Stimulated activated CD4-positive, alpha-beta T cell treated with anti-CD3 and anti-CD28 coated beads, Interleukin-4, amount 100 ng/mL, for 1 hour (primary cell): ENCODE results near the gene NUP210.
"Not testable (repeated sequence)": the region's sequence is repeated elsewhere in the genome, so short reads cannot be mapped to it uniquely, and the experiment has no call there.

Experiments used
- DNase-seq: peaks from one replicate; pipeline ENCODE4 v3.0.0-alpha.2; 2020

Gene NUP210

GRCh38 chr3:13428678-13429077 lies 8.6 kb upstream of the NUP210 start:
- DNase-seq, result not testable (repeated sequence)

DNA sequence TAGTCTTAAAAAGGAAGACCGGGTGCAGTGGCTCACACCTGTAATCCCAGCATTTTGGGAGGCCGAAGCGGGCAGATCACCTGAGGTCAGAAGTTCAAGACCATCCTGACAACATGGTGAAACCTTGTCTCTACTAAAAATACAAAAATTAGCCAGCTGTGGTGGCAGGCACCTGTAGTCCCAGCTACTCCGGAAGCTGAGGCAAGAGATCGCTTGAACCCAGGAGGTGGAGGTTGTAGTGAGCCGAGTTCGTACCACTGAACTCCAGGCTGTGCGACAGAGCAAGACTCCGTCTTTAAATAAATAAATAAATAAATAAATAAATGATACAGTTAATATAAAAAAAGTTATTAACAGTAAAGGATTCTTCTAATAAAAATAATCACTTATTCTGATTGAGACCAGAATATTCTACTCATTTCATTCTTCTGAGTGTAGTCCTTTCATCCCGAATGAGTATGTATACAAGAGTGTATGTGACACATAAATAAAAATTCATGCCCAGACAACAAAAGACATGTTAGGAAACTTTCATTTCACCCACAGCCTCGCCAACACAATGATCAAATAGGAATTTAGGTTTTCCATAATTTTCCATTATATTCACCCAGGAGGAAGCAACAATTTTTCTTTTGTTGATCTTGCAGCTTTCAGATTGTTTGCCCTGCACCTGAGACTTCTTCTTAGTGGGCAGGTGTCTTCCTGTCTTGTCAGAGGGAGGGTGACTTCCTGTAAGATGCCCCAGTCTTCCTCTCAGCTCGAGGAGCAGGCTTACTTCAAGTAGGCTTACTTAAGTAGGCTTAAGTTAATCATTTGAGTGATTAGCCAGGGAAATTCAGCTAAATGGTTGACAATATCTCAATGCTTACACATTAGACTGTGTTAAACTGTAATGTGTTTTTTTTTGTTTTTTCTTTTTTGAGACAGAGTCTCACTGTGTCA lies 7.8 kb upstream of the NUP210 start:
- DNase-seq, result no peak

GRCh38 chr3:13426591-13426990 lies 6.5 kb upstream of the NUP210 start:
- no peak for DNase-seq

DNA sequence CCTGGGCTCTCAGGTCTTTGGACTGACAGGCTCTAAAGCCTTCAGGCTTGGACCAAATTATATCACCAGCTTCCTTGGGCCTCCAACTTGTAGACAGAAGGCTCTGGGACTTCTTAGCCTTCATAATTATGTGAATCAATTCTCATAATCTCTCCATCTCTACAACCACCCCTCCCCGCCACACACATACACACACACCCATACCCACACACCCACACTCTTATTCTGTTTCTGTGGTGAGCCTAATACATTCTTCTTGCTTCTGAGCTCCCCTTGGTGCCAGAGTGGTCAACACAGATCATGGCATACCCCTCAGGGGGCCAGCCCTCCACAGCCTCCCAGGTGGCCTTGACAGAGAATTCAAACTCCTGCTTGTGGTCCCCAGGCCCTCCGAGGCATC lies 5.6 kb upstream of the NUP210 start:
- DNase-seq, result no peak

GRCh38 chr3:13424865-13425617 lies 4.9 kb upstream of the NUP210 start:
- DNase-seq, result no peak

DNA sequence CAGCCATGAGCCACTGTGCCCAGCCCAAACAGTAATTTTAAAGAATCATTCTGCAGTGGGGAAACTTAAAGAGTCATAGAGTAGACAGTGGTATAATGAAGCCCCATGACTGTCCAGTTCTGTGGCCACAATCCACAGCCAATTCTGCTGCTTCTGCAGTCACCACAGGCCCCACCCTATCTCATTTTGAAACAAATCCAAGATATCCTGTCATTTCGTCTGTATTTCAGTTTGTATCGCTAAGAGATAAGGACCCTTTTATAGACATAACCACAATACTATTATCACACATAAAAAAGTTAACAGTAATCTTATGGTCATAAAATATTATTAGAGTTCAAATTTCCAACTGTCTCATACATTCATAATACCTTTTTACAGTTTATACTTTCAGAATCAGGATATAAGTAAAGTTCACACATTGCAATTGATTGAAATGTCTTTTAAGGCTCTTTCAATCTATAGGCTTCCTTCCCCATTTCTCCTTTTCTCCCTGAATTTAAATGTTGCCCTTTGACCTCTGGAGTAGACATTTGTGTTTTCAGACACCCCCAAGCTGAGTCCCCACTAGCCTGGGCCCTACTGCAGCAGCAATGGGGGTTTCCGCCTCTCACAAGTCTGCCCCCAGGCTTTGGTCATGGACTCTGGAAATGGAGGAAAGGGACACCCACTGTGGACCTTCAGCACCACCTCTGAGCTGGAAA lies 4.2 kb upstream of the NUP210 start:
- DNase-seq, result no peak

- DNase-seq, result peak; percentile 71
These were observed 976 bp upstream of the NUP210 start for GRCh38 chr3:13420831-13421765.

GRCh38 chr3:13419505-13420044 lies 547 bp downstream of the NUP210 start:
- DNase-seq, result peak; percentile 67

DNA sequence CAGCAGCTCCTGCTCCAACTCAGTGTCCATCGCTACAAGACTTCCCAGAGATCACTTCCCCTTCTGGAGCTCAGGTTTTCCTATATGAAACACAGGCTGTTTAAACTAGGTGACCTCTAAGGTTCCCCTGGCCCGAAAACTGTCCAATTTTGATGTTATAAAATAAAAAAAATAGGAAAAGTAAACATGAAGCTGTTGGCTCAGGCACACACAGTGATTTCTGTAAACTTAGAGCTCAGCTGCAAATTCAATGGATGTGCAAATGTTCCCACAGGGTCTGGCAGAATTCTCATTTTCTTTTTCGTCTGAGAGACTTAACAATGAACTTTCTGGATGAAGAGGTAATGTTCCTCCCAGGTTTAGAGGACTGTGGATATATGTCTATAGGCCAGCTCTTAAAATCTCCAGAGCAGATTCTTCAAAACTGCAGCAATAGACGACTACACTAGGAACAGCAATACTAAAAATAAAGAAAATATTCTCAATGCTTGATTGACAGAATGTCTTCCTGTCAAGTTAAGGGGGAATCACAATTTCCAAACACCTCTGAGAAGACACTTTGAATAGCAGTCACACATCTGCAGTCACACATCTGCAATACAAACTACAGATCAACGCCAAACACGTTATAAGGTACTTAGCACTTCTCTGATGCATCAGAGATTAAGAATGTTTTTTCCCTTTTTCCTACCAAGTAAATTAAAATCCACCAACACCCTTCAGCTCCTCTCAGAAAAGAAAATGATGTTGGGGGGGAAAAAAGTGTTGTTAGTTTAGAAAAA lies 2.8 kb downstream of the NUP210 start:
- no peak for DNase-seq

- DNase-seq, result no peak
These were observed 3.9 kb downstream of the NUP210 start for GRCh38 chr3:13415997-13416793.

DNA sequence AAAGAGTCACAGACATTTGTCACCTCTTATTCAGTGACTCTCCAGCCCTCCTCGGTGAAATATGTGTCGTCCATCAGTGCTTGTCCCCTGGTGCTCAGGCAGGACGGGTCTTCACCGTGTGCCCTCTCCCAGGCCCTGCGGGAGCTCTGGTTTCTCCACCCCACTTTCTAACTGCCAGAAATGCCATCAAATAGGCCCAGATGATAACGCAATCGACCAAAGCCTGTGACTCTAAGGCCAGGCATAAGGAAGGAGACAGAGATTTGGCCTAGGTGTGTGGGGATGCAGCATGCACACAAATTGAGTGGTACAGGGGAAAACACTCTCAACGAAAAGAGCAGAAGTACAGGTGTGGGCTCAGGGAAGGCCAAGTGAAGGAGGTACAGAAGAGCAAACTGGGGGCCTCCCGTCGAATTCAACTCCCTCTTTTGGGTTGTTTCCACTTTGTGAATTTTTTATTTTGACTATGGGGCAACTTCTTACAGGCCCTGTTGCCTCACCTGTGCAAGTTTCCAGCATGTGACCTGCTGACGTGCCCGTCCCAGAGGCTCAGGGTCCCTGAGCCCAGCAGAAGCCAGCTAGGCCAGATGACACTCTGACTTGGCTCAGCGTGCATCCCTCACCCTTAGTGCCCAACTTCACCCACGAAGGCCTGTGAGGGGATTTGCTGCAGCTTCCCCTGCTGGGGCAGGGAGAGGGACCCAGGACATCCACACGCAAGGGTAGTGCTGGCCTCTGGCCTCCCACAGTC lies 4.7 kb downstream of the NUP210 start:
- DNase-seq, result no peak

GRCh38 chr3:13414040-13414729 lies 5.9 kb downstream of the NUP210 start:
- DNase-seq, result peak; percentile 60

GRCh38 chr3:13411186-13411860 lies 8.8 kb downstream of the NUP210 start:
- no peak for DNase-seq

DNA sequence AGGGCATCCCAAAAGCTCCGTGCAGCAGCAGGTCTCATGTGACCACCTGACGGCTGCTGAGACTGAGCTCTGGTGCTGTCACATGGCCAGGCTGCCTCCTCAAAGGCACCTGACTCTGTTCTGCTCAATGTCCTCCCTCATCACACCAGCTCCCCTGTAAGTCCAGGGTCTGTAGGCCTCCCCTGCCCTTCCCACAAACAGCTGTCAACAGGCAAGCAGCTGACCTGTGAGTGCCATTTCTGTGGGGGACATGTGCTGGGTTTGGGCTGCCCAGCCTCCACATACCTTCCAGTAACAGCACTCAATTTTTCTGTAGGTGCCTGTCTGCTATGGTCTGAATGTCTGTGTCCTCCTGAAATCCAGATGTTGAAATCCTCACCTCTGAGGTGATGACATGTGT lies 11.2 kb downstream of the NUP210 start:
- no peak for DNase-seq

DNA sequence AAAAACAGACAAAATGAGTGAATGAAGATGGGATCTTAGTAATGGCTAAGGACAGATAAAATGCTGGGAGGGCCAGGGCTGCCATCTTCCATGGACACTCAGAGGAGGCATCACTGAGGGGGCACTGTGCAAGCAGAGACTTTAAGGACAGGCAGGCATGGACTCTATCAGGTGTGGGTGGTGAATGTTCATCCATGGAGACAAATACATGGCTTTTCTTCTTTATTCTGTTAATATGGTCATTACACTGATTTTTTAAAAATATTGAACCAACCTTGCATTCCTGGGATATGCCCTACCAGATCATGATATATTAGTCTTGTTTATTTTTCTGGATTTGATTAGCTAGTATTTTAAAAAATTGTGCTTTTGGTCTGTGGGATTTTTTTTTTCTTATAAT lies 12.2 kb downstream of the NUP210 start:
- no peak for DNase-seq

- DNase-seq, result no peak
These were observed 12.6 kb downstream of the NUP210 start for GRCh38 chr3:13407475-13407874.

GRCh38 chr3:13406190-13406589 lies 13.9 kb downstream of the NUP210 start:
- no peak for DNase-seq

- no peak for DNase-seq
These were observed 14.5 kb downstream of the NUP210 start for GRCh38 chr3:13405614-13406013.
